Right kidney (tissue), 1 donor: ENCODE measurements around the gene SLC8A2.
"Not testable (repeated sequence)": the region's sequence is repeated elsewhere in the genome, so short reads cannot be mapped to it uniquely, and the experiment has no call there.

Experiments used
- DNase-seq: peaks from one replicate; pipeline ENCODE4 v3.0.0-alpha.2; 2016

The SLC8A2 gene

DNA sequence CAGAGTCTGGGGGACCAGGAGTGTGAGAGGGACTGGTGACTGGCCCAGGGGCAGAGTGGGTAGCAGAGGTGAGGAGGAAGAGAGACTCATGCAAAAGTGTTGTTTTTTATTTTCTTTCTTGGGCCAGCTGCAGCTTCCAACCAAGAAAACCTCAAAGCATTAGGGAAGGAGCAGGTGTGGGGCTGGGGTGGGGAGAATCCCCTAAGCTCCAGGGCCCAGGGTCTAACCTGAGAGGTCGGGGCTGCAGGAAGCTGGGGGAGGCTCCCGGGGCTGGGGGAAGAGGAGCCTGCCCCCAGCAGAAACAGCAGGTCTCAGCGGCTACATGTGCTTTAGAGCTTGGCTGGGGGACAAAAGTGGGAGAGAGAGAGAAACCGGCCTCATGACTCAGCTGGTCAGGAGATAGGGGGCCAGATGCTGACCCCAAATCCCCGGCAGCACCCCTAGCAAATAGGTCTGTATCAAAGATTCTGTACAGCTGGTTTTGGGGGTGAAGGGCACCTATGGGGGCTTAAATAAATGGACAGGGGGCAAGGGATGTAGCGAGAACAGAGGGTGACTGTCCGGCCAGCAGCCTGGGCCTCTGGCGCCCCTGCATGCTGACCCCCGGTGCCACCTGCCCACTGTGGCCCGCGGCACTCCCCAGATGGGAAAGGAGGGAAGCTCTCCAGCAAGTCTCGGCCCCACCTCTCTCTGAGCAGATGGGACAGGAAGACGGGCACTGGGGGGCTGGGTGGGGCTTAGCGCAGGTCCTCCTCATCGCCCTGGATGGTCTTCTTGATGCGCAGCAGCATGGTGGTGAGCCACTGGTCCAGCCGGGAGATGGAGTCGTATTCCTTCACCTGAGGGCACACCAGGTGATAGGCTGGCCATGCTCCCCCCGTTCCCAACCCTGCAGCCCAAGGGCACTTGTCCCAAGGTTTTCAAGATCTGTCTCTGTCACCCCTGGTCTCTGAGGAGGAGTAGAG, 16.1 kb upstream of the SLC8A2 start:
- no peak for DNase-seq

- no peak for DNase-seq
Measured at GRCh38 chr19:47486900-47487299, 15.2 kb upstream of the SLC8A2 start.

GRCh38 chr19:47486220-47486619, 14.5 kb upstream of the SLC8A2 start:
- DNase-seq: not testable (repeated sequence)

GRCh38 chr19:47485210-47485609, 13.5 kb upstream of the SLC8A2 start:
- DNase-seq: no peak

- DNase-seq: peak; percentile 92
Measured at GRCh38 chr19:47483800-47484690, 12.4 kb upstream of the SLC8A2 start, which contains the start of gene KPTN. Gene KPTN (minus strand): TSS chr19:47484219. CDS start chr19:47484160, 59 bp downstream.

DNA sequence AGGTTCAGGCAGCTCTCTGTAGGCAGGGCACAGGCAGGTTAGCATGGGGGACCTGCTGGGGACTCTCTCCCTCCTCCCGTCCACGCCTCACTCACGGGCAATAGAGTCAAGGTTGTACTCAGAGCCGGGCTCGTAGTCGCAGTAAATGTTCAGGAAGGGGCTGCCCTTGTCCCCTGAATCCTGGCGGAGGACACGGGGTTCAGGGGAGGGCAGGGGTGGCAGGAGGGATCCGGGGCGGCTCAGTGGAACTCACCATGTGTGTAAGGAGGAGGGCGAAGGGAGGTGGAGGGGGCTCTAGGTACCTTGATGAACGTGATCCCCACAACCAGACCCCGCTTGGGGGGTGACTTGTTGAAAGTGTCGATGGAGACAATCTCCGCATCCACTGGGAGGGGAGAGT, 11.5 kb upstream of the SLC8A2 start:
- DNase-seq: no peak

- DNase-seq: no peak
Measured at GRCh38 chr19:47481460-47482052, 9.9 kb upstream of the SLC8A2 start.

- no peak for DNase-seq
Measured at GRCh38 chr19:47480658-47481057, 9.0 kb upstream of the SLC8A2 start.

- no peak for DNase-seq
Measured at GRCh38 chr19:47479701-47480503, 8.2 kb upstream of the SLC8A2 start.

GRCh38 chr19:47476438-47476972, 4.8 kb upstream of the SLC8A2 start:
- no peak for DNase-seq

GRCh38 chr19:47475465-47475864, 3.8 kb upstream of the SLC8A2 start:
- no peak for DNase-seq

GRCh38 chr19:47473336-47473735, 1.6 kb upstream of the SLC8A2 start:
- no peak for DNase-seq

GRCh38 chr19:47471381-47471732, 336 bp downstream of the SLC8A2 start:
- DNase-seq: no peak

DNA sequence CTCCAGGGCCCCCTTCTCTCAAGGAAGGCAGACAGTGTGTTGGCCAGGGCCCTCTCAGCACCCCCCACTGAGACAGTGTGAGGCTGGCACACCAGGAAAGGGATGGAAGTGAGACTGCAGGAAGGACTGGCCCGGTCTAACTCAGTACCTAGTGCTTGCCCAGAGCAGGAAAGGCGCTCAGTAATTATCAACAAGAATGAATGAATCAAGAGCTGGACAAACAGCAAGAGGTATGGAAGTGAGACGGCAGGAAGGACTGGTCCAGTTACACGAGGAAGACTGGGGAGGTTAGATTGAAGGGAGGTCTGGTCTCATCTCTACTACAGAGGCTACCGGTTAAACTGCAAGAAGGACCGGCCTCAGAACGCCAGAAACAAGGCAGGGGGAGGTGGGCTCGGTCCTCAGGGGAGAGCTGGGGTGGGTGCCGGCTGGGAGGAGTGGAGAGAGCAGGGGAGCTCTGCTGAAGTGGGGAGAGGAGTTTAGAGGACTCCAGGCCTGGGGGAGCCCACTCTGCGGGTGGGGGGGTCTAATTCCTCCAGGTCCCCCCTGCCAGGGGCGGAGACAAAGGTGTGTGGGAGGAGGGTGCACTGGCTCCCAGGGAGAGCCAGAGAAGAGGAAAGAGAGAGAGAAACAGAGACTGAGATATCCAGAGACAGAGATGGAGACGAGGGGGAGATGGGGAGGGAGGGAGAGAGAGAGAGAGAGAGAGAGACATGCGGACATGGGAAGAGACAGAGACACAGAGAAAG, 1.1 kb downstream of the SLC8A2 start:
- DNase-seq: no peak

GRCh38 chr19:47469719-47470118, 2.0 kb downstream of the SLC8A2 start:
- DNase-seq: no peak

DNA sequence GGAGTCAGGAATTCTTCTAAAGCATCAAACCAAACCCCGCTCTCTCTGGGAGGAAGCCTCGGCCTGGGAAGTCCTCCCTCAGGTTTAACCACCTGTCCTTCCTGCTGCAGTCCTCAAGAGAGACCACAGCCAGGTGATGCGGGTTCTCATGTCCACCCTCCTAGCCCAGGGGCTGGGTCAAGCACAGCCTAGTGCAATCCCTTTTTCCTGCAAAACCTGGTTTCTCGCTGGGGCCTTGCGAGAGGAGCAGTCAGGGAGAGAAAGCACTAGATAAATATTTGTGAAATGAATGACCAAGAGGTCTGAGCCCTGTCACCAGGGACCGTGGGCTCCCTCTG, 2.4 kb downstream of the SLC8A2 start:
- no peak for DNase-seq

- no peak for DNase-seq
Measured at GRCh38 chr19:47467914-47468313, 3.8 kb downstream of the SLC8A2 start.

GRCh38 chr19:47465957-47466356, 5.7 kb downstream of the SLC8A2 start:
- no peak for DNase-seq

DNA sequence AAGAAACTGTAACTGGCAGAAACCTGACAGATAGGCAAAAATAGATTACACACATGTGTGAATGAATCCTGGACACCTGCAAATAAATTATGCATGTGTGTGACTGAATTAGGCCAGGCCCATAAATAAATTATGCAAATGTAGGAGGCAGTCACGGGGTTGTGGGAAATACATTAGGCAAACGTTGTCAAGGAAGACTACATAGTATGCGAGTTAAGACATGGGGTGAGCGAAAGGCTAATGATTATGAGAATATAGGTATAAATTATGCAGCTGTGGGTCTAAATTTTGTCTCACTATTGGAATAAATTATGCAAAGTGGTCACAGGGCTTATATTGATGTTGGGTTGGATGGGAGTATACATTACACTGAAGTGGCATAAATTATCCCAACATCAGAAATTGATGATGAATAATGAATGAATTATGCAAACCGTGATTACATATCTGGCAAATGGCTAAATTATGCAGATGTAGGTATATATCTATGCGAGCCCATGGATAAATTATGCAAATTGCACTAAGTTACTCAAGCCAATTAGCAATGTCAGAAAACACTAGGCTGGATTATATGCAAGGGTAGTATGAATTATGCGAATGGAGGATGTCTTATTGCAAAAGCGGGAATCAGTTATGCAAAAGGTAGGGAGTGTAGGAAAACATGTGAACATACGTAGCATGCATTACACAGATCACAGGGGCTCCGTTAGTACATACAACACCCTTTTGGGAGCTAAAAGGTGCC, 6.8 kb downstream of the SLC8A2 start:
- no peak for DNase-seq

GRCh38 chr19:47461876-47462275, 9.8 kb downstream of the SLC8A2 start:
- no peak for DNase-seq
